IMR-90 (cell line): ENCODE data around the gene CDS2. TPM values are rescaled to one million over a fixed set of nuclear protein-coding genes. Genes with fewer than 3 reads are reported as not detected.

ENCODE experiments used
- ATAC-seq: fragments of 200-7000 bp; cut with Tn5 transposase; 2 replicates; pipeline ENCODE4 v1.9.1; 2020; ENCODE audit warnings: low read depth, mild to moderate bottlenecking, moderate library complexity
- BruUV-seq: library from RNA; stranded (reverse); fragments of 400-500 nt; replicated peaks from 2 replicates; lab custom pipeline; 2021; lab: Mats Ljungman, UMichigan
- CTCF ChIA-PET: fragments of 300-600 bp; formaldehyde crosslinking; extraction: SDS; loops from one replicate; lab custom pipeline; 2021; ENCODE audit warnings: antibody characterized with exemption; lab: Yijun Ruan, JAX
- POLR2A ChIA-PET: fragments of 300-600 bp; sonication (Branson Sonifier 250); formaldehyde crosslinking; loops from one replicate; lab custom pipeline; 2022; ENCODE audit warnings: antibody characterized with exemption; ENCODE audit not compliant: unreplicated experiment; lab: Charles Lee
- DNase-seq: peaks from one replicate; pipeline ENCODE4 v3.0.0; 2013
- H2AFZ ChIP-seq: replicated peaks from 2 replicates; pipeline ENCODE3; 2013; ENCODE audit warnings: low read length, mild to moderate bottlenecking; ENCODE audit not compliant: poor library complexity
- H2AK5ac ChIP-seq: 2 replicates; pipeline ENCODE4 v1.6.1; 2013; ENCODE audit warnings: low read depth, low read length, inconsistent platforms
- H2AK9ac ChIP-seq: replicated peaks from 2 replicates; pipeline ENCODE3; 2013; ENCODE audit warnings: mild to moderate bottlenecking, low read depth, low read length, moderate library complexity; ENCODE audit not compliant: poor library complexity
- H2BK120ac ChIP-seq: 2 replicates; pipeline ENCODE4 v1.6.1; 2013; ENCODE audit warnings: low read depth, low read length, inconsistent platforms
- H2BK15ac ChIP-seq: 3 replicates; pipeline ENCODE4 v1.6.1; 2013; ENCODE audit warnings: low read depth, low read length, inconsistent platforms
- H2BK20ac ChIP-seq: 2 replicates; pipeline ENCODE4 v1.6.1; 2013; ENCODE audit warnings: low read depth, mild to moderate bottlenecking, inconsistent platforms, low read length, moderate library complexity
- H2BK5ac ChIP-seq: 2 replicates; pipeline ENCODE4 v1.6.1; 2013; ENCODE audit warnings: mild to moderate bottlenecking, low read depth, low read length, inconsistent platforms; ENCODE audit not compliant: poor library complexity, severe bottlenecking
- H3K14ac ChIP-seq: replicated peaks from 2 replicates; pipeline ENCODE4 v1.6.1; 2013; ENCODE audit warnings: low read depth, low read length, inconsistent platforms
- H3K18ac ChIP-seq: 2 replicates; pipeline ENCODE4 v1.6.1; 2013; ENCODE audit warnings: low read depth, low read length, control low read depth
- H3K23ac ChIP-seq: 2 replicates; pipeline ENCODE4 v1.6.1; 2013; ENCODE audit warnings: low read depth, low read length, inconsistent platforms
- H3K27ac ChIP-seq: 2 replicates; pipeline ENCODE4 v1.5.1; 2013; ENCODE audit warnings: mild to moderate bottlenecking, control low read depth, low read length; ENCODE audit not compliant: insufficient read depth
- H3K27me3 ChIP-seq: 2 replicates; pipeline ENCODE4 v1.6.1; 2013; ENCODE audit warnings: low read length; ENCODE audit not compliant: control insufficient read depth, insufficient read depth
- H3K36me3 ChIP-seq: 2 replicates; pipeline ENCODE4 v1.6.1; 2013; ENCODE audit warnings: low read length, mixed read lengths; ENCODE audit not compliant: control insufficient read depth, insufficient read depth
- H3K4ac ChIP-seq: 2 replicates; pipeline ENCODE4 v1.6.1; 2013; ENCODE audit warnings: low read depth, low read length, inconsistent platforms
- H3K4me1 ChIP-seq: 2 replicates; pipeline ENCODE4 v1.6.1; 2013; ENCODE audit warnings: low read length, mixed read lengths; ENCODE audit not compliant: control insufficient read depth, insufficient read depth
- H3K4me2 ChIP-seq: 2 replicates; pipeline ENCODE4 v1.6.1; 2013; ENCODE audit warnings: low read depth, mild to moderate bottlenecking, control low read depth, low read length, moderate library complexity
- H3K4me3 ChIP-seq: 2 replicates; pipeline ENCODE4 v1.5.1; 2013; ENCODE audit warnings: low read depth, mild to moderate bottlenecking, control low read depth, low read length, moderate library complexity; ENCODE audit not compliant: insufficient read depth
- H3K56ac ChIP-seq: 2 replicates; pipeline ENCODE4 v1.6.1; 2013; ENCODE audit warnings: low read length, inconsistent platforms; ENCODE audit not compliant: insufficient read depth; ENCODE audit errors: extremely low read depth
- H3K79me1 ChIP-seq, 2 experiments: 2 replicates each; pipeline ENCODE4 v1.6.1; 2013; ENCODE audit warnings: low read length in 2 of 2, inconsistent platforms in 1 of 2, low read depth in 1 of 2
- H3K9ac ChIP-seq: 2 replicates; pipeline ENCODE4 v1.6.1; 2013; ENCODE audit warnings: low read depth, low read length, control low read depth
- H3K9me1 ChIP-seq: 2 replicates; pipeline ENCODE4 v1.6.1; 2013; ENCODE audit warnings: low read length, inconsistent platforms; ENCODE audit not compliant: insufficient read depth
- H3K9me3 ChIP-seq: 2 replicates; pipeline ENCODE4 v1.6.1; 2013; ENCODE audit warnings: low read length; ENCODE audit not compliant: control insufficient read depth, insufficient read depth
- H4K20me1 ChIP-seq: 2 replicates; pipeline ENCODE4 v1.6.1; 2013; ENCODE audit warnings: low read length, inconsistent platforms; ENCODE audit not compliant: insufficient read depth
- H4K5ac ChIP-seq: 2 replicates; pipeline ENCODE4 v1.6.1; 2013; ENCODE audit warnings: mild to moderate bottlenecking, low read depth, low read length, control low read depth
- H4K8ac ChIP-seq, 2 experiments: 2 replicates each; pipeline ENCODE4 v1.6.1; 2013; ENCODE audit warnings: low read depth in 2 of 2, low read length in 2 of 2, control low read depth in 1 of 2, inconsistent platforms in 1 of 2
- H4K91ac ChIP-seq: 2 replicates; pipeline ENCODE4 v1.6.1; 2013; ENCODE audit warnings: low read depth, low read length, inconsistent platforms; ENCODE audit not compliant: insufficient read depth
- CHD1 ChIP-seq: IDR thresholded peaks from 2 replicates; pipeline ENCODE4 v1.6.1; 2012; ENCODE audit warnings: low read depth, low read length, improper control_type of control experiment
- SMC3 ChIP-seq: fragments of 150-350 bp; IDR thresholded peaks from 2 replicates; pipeline ENCODE4 v1.6.1; 2016; ENCODE audit warnings: low read depth, mild to moderate bottlenecking, antibody characterized with exemption, low read length, moderate library complexity
- WGBS, 2 experiments: methylation state at CpG; one replicate each; pipeline versions ENCODE4 v1.1.5 to v1.1.7; 2013; ENCODE audit warnings: missing lambda C conversion rate in 2 of 2; ENCODE audit not compliant: insufficient read length in 1 of 2; ENCODE audit errors: extremely low coverage in 2 of 2; 5-methylcytosine and 5-hydroxymethylcytosine counted together
- dilution Hi-C: fragments of 300-500 bp; cut with HindIII; formaldehyde crosslinking; loops from one replicate; pipeline ENCODE4 v1.14.3; 2018; ENCODE audit warnings: low sequenced_read_pairs; ENCODE audit not compliant: unreplicated experiment
- in situ Hi-C: fragments of 300-500 bp; cut with MboI; formaldehyde crosslinking; loops from 3 replicates; pipeline ENCODE4 v1.14.3; 2019; ENCODE audit warnings: low sequenced_read_pairs, inconsistent platforms, mixed read lengths
- intact Hi-C: fragments of 100-400 bp; cut with micrococcal nuclease; formaldehyde crosslinking; loops from 2 replicates; pipeline ENCODE4 v1.10.0; 2022
- polyA plus RNA-seq, 3 experiments: library from polyadenylated mRNA; depleted of rRNA; stranded (reverse); fragments of >200 nt; gene quantifications; 2 replicates each; pipeline ENCODE4 v1.2.3, GENCODE V29; 2012; ENCODE audit warnings: low replicate concordance in 1 of 3
- total RNA-seq: library from RNA; depleted of rRNA; stranded (reverse); fragments of >200 nt; gene quantifications from 2 replicates; pipeline ENCODE4 v1.2.3, GENCODE V29; 2012

The CDS2 gene
- total and polyA plus RNA-seq, 2 of the 4 experiments (the other 2 are of a cell fraction): 17.0 to 47.1 TPM

GRCh38 chr20:5131502-5131901 lies 4.7 kb downstream of the CDS2 start:
- POLR2A ChIA-PET: no interaction called here
- peaks cover 14% of the 10 kb centered on the region for H3K4me1 ChIP-seq
- H3K23ac ChIP-seq: peak overlapping the region; percentile 75; the same call in 1 of the 2 replicates
- 90% methylated on average over 2 of the region's 5 CpGs; no CpG with 5 or more reads in 1 of the 2 experiments for WGBS, 2 experiments
- peak overlapping the region in 1 of 2 experiments; percentile 39; a peak in 1 of 4 replicates for H4K8ac ChIP-seq
- DNase-seq (no peak), ATAC-seq (no peak)
- in situ Hi-C loops (no loop called here), intact Hi-C loops (no loop called here), dilution Hi-C loops (no loop called here)
- peak overlapping the region; percentile 68 for H2BK5ac ChIP-seq
- H3K4me3 ChIP-seq: no peak overlapping the region
- peaks cover 30% of the 10 kb centered on the region; the same call in 1 of the 2 replicates for H4K20me1 ChIP-seq
- no peak overlapping the region for H4K5ac ChIP-seq
- CTCF ChIA-PET: no interaction called here
- peak overlapping the region; percentile 66; the same call in 1 of the 2 replicates for H2BK120ac ChIP-seq
- H2AFZ ChIP-seq: no peak overlapping the region
- H3K14ac ChIP-seq: peak overlapping the region; percentile 84
- peaks cover 38 to 74% of the 10 kb centered on the region in 2 experiments for H3K79me1 ChIP-seq
- H3K56ac ChIP-seq: no peak overlapping the region
- 0 out of 2 replicates have a peak overlapping the region, but pooled peaks have one; percentile 60 for H4K91ac ChIP-seq
- BruUV-seq: no TSS peak
- H3K27me3 ChIP-seq: no peaks in the 10 kb centered on the region
- no peak overlapping the region for H2AK9ac ChIP-seq
- H3K9me1 ChIP-seq: peaks cover 25% of the 10 kb centered on the region
- H3K9ac ChIP-seq: no peak overlapping the region
- peak overlapping the region; percentile 83; the same call in 1 of the 2 replicates for H2BK20ac ChIP-seq
- H3K36me3 ChIP-seq: peaks cover 4% of the 10 kb centered on the region; the same call in 1 of the 2 replicates
- H2AK5ac ChIP-seq: no peak overlapping the region; the same call in 1 of the 2 replicates
- peak overlapping the region; percentile 8; the same call in 1 of the 2 replicates for H3K18ac ChIP-seq
- H3K9me3 ChIP-seq: no peaks in the 10 kb centered on the region
- no peak overlapping the region for H3K27ac ChIP-seq
- no peak overlapping the region; the same call in 2 of the 3 replicates for H2BK15ac ChIP-seq
- no peak for TF ChIP-seq CHD1
- no peak for TF ChIP-seq SMC3
- H3K4me2 ChIP-seq: peak overlapping the region; percentile 53; the same call in 1 of the 2 replicates
- peak overlapping the region; percentile 54; the same call in 1 of the 2 replicates for H3K4ac ChIP-seq
